Mucosa of descending colon (tissue), 3 donors: Measurements from ENCODE around the gene PKD1L1. TPM values are rescaled to one million over a fixed set of nuclear protein-coding genes. Genes with fewer than 3 reads are reported as not detected.

Experiments used
- ATAC-seq: fragments of 200-7000 bp; cut with Tn5 transposase; one replicate; pipeline ENCODE4 v1.9.1; 2020; ENCODE audit warnings: mild to moderate bottlenecking, moderate library complexity
- DNase-seq, 3 donors: peaks; one replicate each; pipeline ENCODE4 v3.0.0-alpha.2; 2020
- H3K36me3 ChIP-seq: fragments of 200-600 bp; one replicate; pipeline ENCODE4 v1.8.0; 2021; ENCODE audit warnings: low read depth, mild to moderate bottlenecking
- H3K4me1 ChIP-seq: fragments of 200-600 bp; one replicate; pipeline ENCODE4 v1.8.0; 2021; ENCODE audit warnings: low read depth, mild to moderate bottlenecking
- H3K4me3 ChIP-seq: fragments of 200-600 bp; one replicate; pipeline ENCODE4 v1.8.0; 2021; ENCODE audit warnings: mild to moderate bottlenecking
- H3K9me3 ChIP-seq: fragments of 200-600 bp; one replicate; pipeline ENCODE4 v1.8.0; 2021; ENCODE audit warnings: mild to moderate bottlenecking
- intact Hi-C, 2 donors: fragments of 100-400 bp; cut with DNase I in 1 of 2; cut with micrococcal nuclease in 1 of 2; formaldehyde crosslinking; loops; one replicate each; pipeline versions ENCODE4 v1.11.0 to v1.11.1; 2022; cut with DNase I, micrococcal nuclease
- total RNA-seq, 3 donors: library from RNA; stranded (reverse); fragmentation: NEBNext Ultra II Directional in 2 of 3; extraction: Animal tissue kit (Norgen Biotek cat#: 25700) in 2 of 3; gene quantifications; one replicate each; pipeline versions ENCODE4 v1.2.1 to v1.2.4, GENCODE V29; 2021 to 2023
- TF ChIP-seq, protein P1 (sequence below): fragments of 200-600 bp; IDR thresholded peaks from one replicate; pipeline ENCODE4 v1.8.0; 2022; ENCODE audit warnings: antibody characterized with exemption, mild to moderate bottlenecking
- donor health status: DM: no; HTN: no; CAD: no; lungs with moderate emphysema.
- donor health status: DM: no; HTN: no; CAD: no.
- donor health status: DM: no; HTN: yes; CAD: no.

Gene PKD1L1
- total RNA-seq, 3 donors from 2014 or later: 0.60 to 0.95 (median 0.61) TPM

GRCh38 chr7:47890125-47890524 lies 58.1 kb downstream of the PKD1L1 start:
- intact Hi-C loops: no loop called here

GRCh38 chr7:47889723-47890122 lies 58.5 kb downstream of the PKD1L1 start:
- DNase-seq: no peak
- no peaks in the 10 kb centered on the region for H3K36me3 ChIP-seq
- TF ChIP-seq, protein P1, sequence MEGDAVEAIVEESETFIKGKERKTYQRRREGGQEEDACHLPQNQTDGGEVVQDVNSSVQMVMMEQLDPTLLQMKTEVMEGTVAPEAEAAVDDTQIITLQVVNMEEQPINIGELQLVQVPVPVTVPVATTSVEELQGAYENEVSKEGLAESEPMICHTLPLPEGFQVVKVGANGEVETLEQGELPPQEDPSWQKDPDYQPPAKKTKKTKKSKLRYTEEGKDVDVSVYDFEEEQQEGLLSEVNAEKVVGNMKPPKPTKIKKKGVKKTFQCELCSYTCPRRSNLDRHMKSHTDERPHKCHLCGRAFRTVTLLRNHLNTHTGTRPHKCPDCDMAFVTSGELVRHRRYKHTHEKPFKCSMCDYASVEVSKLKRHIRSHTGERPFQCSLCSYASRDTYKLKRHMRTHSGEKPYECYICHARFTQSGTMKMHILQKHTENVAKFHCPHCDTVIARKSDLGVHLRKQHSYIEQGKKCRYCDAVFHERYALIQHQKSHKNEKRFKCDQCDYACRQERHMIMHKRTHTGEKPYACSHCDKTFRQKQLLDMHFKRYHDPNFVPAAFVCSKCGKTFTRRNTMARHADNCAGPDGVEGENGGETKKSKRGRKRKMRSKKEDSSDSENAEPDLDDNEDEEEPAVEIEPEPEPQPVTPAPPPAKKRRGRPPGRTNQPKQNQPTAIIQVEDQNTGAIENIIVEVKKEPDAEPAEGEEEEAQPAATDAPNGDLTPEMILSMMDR: no peak
- H3K4me3 ChIP-seq: no peak overlapping the region
- no peaks in the 10 kb centered on the region for H3K4me1 ChIP-seq
- ATAC-seq: no peak
- no peaks in the 10 kb centered on the region for H3K9me3 ChIP-seq
- intact Hi-C loops: no loop called here

More at GRCh38 chr7:47890125-47890524, 58.1 kb downstream of the PKD1L1 start:
- H3K36me3 ChIP-seq: no peaks in the 10 kb centered on the region
- TF ChIP-seq, protein P1: no peak
- H3K9me3 ChIP-seq: no peaks in the 10 kb centered on the region
- DNase-seq (no peak), ATAC-seq (no peak)
- H3K4me3 ChIP-seq: no peak overlapping the region
- H3K4me1 ChIP-seq: no peaks in the 10 kb centered on the region

- Histone ChIP-seq H3K9me3 (no peaks in the 10 kb centered on the region), H3K4me3 (no peak overlapping the region), H3K36me3 (no peaks in the 10 kb centered on the region), H3K4me1 (no peaks in the 10 kb centered on the region)
- DNase-seq: no peak
- intact Hi-C loops: no loop called here
- TF ChIP-seq, protein P1: no peak
- no peak for ATAC-seq
These were observed 59.6 kb downstream of the PKD1L1 start for GRCh38 chr7:47888371-47889265.

- ATAC-seq (no peak), DNase-seq (no peak)
- intact Hi-C loops: no loop called here
- no peaks in the 10 kb centered on the region for H3K9me3 ChIP-seq
- no peaks in the 10 kb centered on the region for H3K36me3 ChIP-seq
- TF ChIP-seq, protein P1: no peak
- H3K4me1 ChIP-seq: no peaks in the 10 kb centered on the region
- no peak overlapping the region for H3K4me3 ChIP-seq
These were observed 61.1 kb downstream of the PKD1L1 start for GRCh38 chr7:47887016-47887640.

GRCh38 chr7:47885987-47886811 lies 62.1 kb downstream of the PKD1L1 start:
- Histone ChIP-seq H3K36me3 (no peaks in the 10 kb centered on the region), H3K4me3 (no peak overlapping the region), H3K9me3 (no peaks in the 10 kb centered on the region), H3K4me1 (no peaks in the 10 kb centered on the region)
- DNase-seq (no peak), ATAC-seq (no peak)
- TF ChIP-seq, protein P1: no peak
- intact Hi-C loops: no loop called here
